Neuron (in vitro differentiated cells): ENCODE data around the gene SPRYD3.
"Not testable (repeated sequence)": the region's sequence is repeated elsewhere in the genome, so short reads cannot be mapped to it uniquely, and the experiment has no call there.

Source experiments
- H2AFZ ChIP-seq: one replicate; pipeline ENCODE4 v1.6.1; 2013; ENCODE audit warnings: low read depth, mild to moderate bottlenecking, inconsistent platforms, low read length, moderate library complexity
- H3K27me3 ChIP-seq: one replicate; pipeline ENCODE4 v1.6.1; 2013; ENCODE audit warnings: low read length; ENCODE audit not compliant: insufficient read depth
- H3K36me3 ChIP-seq: one replicate; pipeline ENCODE4 v1.6.1; 2013; ENCODE audit warnings: low read length; ENCODE audit not compliant: insufficient read depth
- H3K4me1 ChIP-seq: one replicate; pipeline ENCODE4 v1.6.1; 2013; ENCODE audit warnings: low read length; ENCODE audit not compliant: insufficient read depth
- H3K4me3 ChIP-seq: 2 replicates; pipeline ENCODE4 v1.5.1; 2013; ENCODE audit warnings: mild to moderate bottlenecking, low read length, moderate library complexity
- H3K9me3 ChIP-seq: one replicate; pipeline ENCODE4 v1.6.1; 2013; ENCODE audit warnings: low read length

SPRYD3 gene

GRCh38 chr12:53044896-53045695, 34.1 kb downstream of the SPRYD3 start:
- Histone ChIP-seq H3K36me3 (peaks cover 9% of the 10 kb centered on the region), H3K4me3 (no peak overlapping the region), H2AFZ (no peak overlapping the region), H3K4me1 (peaks cover 34% of the 10 kb centered on the region), H3K27me3 (no peaks in the 10 kb centered on the region), H3K9me3 (no peaks in the 10 kb centered on the region)

- H3K27me3 ChIP-seq = no peaks in the 10 kb centered on the region
- no peak overlapping the region for H2AFZ ChIP-seq
- peaks cover 24% of the 10 kb centered on the region for H3K4me1 ChIP-seq
- H3K9me3 ChIP-seq = no peaks in the 10 kb centered on the region
- H3K36me3 ChIP-seq = peaks cover 17% of the 10 kb centered on the region
- H3K4me3 ChIP-seq = no peak overlapping the region
These were observed 35.1 kb downstream of the SPRYD3 start for GRCh38 chr12:53044052-53044581.

- Histone ChIP-seq H3K9me3 (no peaks in the 10 kb centered on the region), H2AFZ (no peak overlapping the region), H3K4me1 (peaks cover 11% of the 10 kb centered on the region), H3K4me3 (no peak overlapping the region), H3K36me3 (peaks cover 29% of the 10 kb centered on the region), H3K27me3 (no peaks in the 10 kb centered on the region)
These were observed 36.4 kb downstream of the SPRYD3 start for GRCh38 chr12:53042607-53043454.

GRCh38 chr12:53039851-53040250, 39.3 kb downstream of the SPRYD3 start:
- H3K9me3 ChIP-seq = no peaks in the 10 kb centered on the region
- H3K4me3 ChIP-seq = no peak overlapping the region
- no peak overlapping the region for H2AFZ ChIP-seq
- H3K27me3 ChIP-seq = no peaks in the 10 kb centered on the region
- no peaks in the 10 kb centered on the region for H3K4me1 ChIP-seq
- H3K36me3 ChIP-seq = peaks cover 52% of the 10 kb centered on the region

- no peak overlapping the region for H2AFZ ChIP-seq
- H3K27me3 ChIP-seq = no peaks in the 10 kb centered on the region
- peaks cover 70% of the 10 kb centered on the region for H3K36me3 ChIP-seq
- no peaks in the 10 kb centered on the region for H3K9me3 ChIP-seq
- H3K4me3 ChIP-seq = no peak overlapping the region
- H3K4me1 ChIP-seq = no peaks in the 10 kb centered on the region
These were observed 42.4 kb downstream of the SPRYD3 start for GRCh38 chr12:53036802-53037201.

GRCh38 chr12:53034459-53034858, 44.7 kb downstream of the SPRYD3 start:
- Histone ChIP-seq H3K9me3 (no peaks in the 10 kb centered on the region), H2AFZ (no peak overlapping the region), H3K4me3 (no peak overlapping the region), H3K4me1 (no peaks in the 10 kb centered on the region), H3K27me3 (no peaks in the 10 kb centered on the region), H3K36me3 (peaks cover 80% of the 10 kb centered on the region)

- H3K4me1 ChIP-seq, H2AFZ ChIP-seq, H3K27me3 ChIP-seq, H3K4me3 ChIP-seq, H3K9me3 ChIP-seq: not testable (repeated sequence)
- H3K36me3 ChIP-seq = peaks cover 79% of the 10 kb centered on the region
These were observed 45.4 kb downstream of the SPRYD3 start for GRCh38 chr12:53033832-53034231.

GRCh38 chr12:53031616-53032015, 47.6 kb downstream of the SPRYD3 start:
- H3K27me3 ChIP-seq = no peaks in the 10 kb centered on the region
- no peaks in the 10 kb centered on the region for H3K4me1 ChIP-seq
- no peak overlapping the region for H3K4me3 ChIP-seq
- no peaks in the 10 kb centered on the region for H3K9me3 ChIP-seq
- H3K36me3 ChIP-seq = peaks cover 81% of the 10 kb centered on the region
- no peak overlapping the region for H2AFZ ChIP-seq

- H2AFZ ChIP-seq, H3K9me3 ChIP-seq, H3K4me3 ChIP-seq, H3K4me1 ChIP-seq, H3K27me3 ChIP-seq: not testable (repeated sequence)
- H3K36me3 ChIP-seq = peaks cover 87% of the 10 kb centered on the region
These were observed 52.2 kb downstream of the SPRYD3 start for GRCh38 chr12:53027014-53027413.

GRCh38 chr12:53025250-53025649, 53.9 kb downstream of the SPRYD3 start:
- H3K36me3 ChIP-seq = peaks cover 85% of the 10 kb centered on the region
- no peaks in the 10 kb centered on the region for H3K4me1 ChIP-seq
- H3K4me3 ChIP-seq = no peak overlapping the region

GRCh38 chr12:53014709-53015108, 64.5 kb downstream of the SPRYD3 start:
- H3K36me3 ChIP-seq = peaks cover 54% of the 10 kb centered on the region
- H3K27me3 ChIP-seq = no peaks in the 10 kb centered on the region
- H2AFZ ChIP-seq = no peak overlapping the region
- H3K4me1 ChIP-seq = no peaks in the 10 kb centered on the region
- peaks cover 5% of the 10 kb centered on the region for H3K9me3 ChIP-seq
- H3K4me3 ChIP-seq = no peak overlapping the region

More at GRCh38 chr12:53025250-53025649, 53.9 kb downstream of the SPRYD3 start:
- H3K9me3 ChIP-seq = no peaks in the 10 kb centered on the region
- no peak overlapping the region for H2AFZ ChIP-seq
- H3K27me3 ChIP-seq = no peaks in the 10 kb centered on the region
